Activated CD4-positive, alpha-beta T cell treated with anti-CD3 and anti-CD28 coated beads, Interleukin-2, amount 50 U/mL, for 1 hour (primary cell): ENCODE data around the gene CRYBA1.
A peak's percentile ranks its signal among the peaks of the same experiment; 100 is the strongest.
"Not testable (repeated sequence)": the region's sequence is repeated elsewhere in the genome, so short reads cannot be mapped to it uniquely, and the experiment has no call there.

Source experiments
- DNase-seq: peaks from one replicate; pipeline ENCODE4 v3.0.0-alpha.2; 2020

The CRYBA1 gene, protein sequence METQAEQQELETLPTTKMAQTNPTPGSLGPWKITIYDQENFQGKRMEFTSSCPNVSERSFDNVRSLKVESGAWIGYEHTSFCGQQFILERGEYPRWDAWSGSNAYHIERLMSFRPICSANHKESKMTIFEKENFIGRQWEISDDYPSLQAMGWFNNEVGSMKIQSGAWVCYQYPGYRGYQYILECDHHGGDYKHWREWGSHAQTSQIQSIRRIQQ

GRCh38 chr17:29246628-29247027, at the start of gene CRYBA1:
TSS of gene CRYBA1 (plus strand) at chr17:29246859. CDS start at chr17:29246864, 5 bp downstream.
- no peak for DNase-seq

DNA sequence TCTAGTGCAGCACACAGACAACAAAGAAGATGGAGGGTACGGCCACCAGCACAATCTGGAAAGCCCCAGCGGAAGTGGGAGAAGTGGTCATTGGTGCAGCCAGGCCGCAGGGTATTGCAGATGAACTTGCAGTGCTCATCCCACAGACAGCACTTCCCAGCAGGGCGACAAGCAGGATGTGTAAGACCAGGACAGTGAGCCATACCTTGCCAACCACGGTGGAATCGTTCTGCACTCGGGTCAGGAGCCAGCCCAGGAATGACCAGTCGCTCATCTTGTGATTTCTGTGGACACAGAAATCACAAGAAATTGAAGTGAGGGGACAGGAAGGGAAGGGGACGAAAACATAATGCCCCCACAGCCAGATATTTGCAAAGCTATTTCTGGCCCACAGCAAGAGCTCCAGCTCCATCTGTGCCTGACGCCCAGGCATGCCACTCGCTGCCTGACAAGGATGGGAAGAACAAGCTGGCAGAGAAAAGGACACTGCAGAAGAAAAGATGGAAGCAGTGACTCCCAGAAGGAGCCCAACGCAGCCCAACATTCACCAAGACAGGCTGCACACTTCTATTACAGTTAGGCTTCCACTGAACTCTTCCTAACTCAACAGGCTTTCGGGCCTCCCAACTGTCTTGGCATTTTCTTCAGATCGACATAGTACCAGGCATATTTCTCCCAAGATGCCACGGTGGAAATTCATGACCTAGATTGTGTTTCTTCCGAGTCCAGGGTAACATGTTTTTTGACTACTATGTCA, 49.0 kb upstream of the CRYBA1 start:
- no peak for DNase-seq

GRCh38 chr17:29204068-29204804, 42.4 kb upstream of the CRYBA1 start:
- DNase-seq = not testable (repeated sequence)

DNA sequence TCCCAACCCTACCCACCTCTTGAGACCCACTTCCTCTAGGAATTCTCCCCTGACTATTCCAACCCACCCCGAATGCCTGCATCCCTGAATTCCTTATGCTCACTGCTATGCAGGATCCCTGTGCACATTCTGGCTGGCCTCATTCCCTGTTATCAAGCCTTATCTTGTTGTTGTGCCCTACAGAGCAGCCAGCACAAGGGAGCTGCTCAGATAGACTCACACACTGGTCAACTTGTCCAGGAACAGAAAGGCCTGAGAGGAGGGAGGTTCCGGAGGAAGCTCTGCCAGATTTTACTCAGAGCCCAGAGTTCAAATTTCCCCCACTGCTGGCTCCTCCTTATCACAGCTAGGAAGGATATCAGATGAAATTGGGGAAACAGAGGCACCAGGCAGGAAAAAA, 41.6 kb upstream of the CRYBA1 start:
- DNase-seq = no peak

DNA sequence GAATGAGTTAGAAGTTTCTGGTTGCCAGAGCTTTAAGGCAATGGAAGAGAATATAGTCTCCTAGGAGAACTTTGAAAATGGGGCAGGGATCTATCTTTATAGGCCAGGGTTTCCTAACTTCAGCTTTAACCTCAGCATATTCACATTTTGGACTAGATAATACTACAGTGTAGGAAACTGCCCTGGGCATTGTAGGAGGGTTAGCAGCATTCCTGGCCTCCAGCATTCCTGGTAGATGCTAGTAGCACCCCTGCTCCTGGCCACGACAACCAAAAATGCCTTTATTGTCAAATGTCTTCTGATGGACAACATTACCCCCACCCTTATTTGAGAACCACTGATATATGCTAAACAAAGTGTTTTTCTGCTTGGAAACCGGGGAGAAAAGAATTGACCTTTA, 38.7 kb upstream of the CRYBA1 start:
- DNase-seq = no peak

GRCh38 chr17:29209073-29209472, 37.6 kb upstream of the CRYBA1 start:
- no peak for DNase-seq

- no peak for DNase-seq
Observed at GRCh38 chr17:29210879-29211278, 35.8 kb upstream of the CRYBA1 start.

DNA sequence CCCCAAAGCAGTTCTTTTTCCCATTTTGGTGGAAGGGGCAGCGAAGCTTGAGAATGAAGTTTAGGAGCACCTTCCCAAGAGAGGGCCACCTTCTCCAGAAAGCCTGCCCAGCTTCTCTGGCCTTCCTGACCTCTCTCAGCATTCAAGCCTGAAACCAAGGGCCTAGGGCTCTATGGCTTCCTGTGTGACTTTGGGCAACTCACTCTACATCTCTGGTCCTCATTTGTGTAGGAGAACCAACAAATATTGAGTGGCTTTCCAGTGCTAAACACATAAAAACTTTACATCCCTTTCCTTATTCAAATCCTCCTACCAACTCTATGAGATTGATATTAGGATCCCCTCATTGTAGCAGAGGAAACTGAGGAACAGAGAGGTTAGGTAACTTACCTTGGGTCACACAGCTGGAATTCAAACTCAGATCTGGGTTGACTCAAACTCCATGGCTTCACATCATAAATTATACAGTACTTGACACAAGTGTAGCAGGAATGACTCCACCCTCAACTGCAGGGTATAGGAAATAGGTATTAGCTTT, 34.5 kb upstream of the CRYBA1 start:
- DNase-seq = no peak

DNA sequence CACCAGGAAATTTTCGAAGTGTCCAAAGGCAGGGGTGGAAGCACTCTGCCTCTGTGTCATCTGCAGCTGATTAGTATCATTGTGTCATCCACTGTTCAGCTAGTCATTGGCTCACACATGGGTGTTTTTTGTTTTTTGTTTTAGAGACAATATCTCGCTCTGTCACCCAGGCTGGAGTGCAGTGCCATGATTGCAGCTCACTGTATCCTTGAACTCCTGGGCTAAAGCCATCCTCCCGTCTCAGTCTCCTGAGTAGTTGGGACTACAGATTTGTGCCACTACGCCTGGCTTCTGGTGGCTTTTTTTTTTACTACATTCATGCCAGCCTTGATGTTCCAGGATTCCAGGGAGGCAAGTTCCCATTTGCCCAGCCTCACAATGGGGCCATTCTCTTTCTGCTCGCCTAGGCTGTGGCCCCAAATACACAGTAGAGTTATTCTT, 34.0 kb upstream of the CRYBA1 start:
- no peak for DNase-seq

DNA sequence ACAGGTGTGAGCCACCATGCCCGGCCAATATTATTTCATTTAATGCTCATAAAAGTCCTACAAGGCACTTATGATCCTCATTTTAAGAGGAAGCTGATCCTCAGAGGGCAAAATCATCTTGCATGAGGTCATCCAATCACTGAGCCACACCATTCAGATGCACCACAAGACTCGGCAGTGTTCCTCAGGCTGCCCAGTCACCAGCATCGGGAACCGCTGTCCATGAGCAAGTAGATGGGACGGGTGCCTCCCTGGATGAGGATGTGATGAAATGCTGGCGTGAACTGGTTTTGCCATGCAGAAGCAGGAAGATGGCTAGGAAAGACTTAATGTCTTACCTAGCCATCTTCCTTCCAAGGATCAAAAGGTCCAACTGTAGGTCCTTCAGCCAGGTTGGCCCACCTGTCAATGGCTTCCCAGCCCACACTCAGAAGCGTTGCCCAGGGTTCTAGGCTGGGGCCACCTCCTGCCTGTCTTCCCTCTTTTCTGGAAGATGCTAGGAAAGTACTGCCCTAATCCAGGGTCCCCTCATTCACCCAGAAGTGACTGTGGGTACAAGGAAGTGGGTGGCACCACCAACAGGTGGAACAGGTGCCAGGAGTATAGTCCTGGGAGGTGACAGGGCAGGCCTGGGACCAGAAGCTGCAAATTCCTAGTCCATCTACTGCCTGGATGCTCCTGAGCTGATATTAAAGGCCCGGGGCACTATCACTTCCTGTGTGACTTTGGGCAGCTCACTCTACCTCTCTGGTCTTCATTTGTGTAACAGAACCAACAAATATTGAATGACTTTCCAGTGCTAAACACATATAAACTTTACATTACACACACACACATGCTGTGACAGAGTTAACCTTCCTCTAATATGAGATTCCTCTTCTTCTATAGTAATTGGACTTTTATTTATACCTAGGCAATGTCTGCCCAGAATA, 32.2 kb upstream of the CRYBA1 start:
- no peak for DNase-seq

DNA sequence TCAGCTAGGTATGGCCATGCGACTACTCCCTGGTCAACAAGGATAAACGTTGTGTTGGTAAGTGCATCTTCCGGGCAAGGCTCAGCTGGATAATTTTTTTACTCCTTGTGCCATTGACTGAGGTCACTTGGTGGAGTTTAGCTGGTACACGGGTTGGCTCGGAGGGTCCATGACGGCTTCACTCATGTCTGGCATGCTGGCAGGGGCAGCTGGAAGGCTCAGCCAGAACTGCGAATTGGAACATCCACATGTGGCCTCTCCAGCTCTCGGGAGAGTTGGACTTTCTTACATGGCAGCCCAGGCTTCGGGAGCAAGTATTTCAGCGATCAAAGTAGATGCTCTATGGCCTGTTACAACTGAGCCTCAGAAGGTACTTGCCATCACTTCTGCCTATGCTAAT, 31.5 kb upstream of the CRYBA1 start:
- DNase-seq = no peak

DNA sequence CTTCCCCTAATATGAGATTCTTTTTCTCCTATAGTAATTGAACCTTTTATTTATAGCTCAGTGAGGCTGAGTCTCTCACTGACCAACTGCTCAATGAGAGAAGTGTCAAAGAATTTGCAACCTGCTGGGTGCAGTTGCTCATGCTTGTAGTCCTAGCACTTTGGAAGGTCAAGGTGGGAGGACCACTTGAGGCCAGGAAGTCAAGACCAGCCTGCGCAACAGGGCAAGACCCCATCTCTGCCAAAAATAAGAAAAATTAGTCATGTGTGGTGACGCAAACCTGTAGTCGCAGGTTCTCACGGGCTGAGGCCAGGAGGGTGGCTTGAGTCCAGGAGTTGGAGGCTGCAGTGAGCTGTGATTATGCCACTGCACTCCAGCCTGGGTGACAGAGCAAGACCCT, 30.9 kb upstream of the CRYBA1 start:
- no peak for DNase-seq

GRCh38 chr17:29216181-29216580, 30.5 kb upstream of the CRYBA1 start:
- DNase-seq = no peak

GRCh38 chr17:29216856-29217255, 29.8 kb upstream of the CRYBA1 start:
- no peak for DNase-seq

DNA sequence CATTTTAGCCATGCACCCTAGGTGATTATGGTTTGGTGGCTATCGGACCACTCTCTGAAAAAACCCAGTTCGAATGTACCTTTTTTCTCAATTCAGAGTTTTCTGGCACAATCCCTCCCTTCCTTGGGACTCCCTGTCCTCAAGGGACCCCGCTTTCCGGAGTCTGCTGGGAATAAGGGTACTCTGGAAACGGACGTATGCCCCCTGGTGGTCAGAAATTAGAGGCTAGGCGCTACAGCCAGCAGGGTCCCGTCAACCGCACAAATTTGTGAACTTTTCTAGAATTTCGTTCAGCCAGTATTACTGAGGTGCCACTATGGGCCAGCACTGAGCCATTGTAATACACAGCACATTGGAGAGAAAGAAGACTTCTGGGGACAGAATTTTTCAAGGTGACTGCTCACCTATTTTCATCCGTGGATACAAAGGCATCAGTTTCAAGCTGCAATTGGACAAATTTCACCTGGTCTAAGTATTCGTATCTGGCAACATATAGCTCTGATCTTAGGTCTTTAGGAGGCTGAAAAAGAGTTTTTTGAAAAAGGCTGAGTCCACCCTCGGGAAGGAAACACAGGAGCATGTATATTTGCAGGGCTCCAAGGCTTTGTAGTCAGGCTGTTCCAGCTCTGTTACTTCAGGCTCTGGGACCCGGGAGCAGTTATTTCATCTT, 27.1 kb upstream of the CRYBA1 start:
- peak; percentile 68 for DNase-seq

GRCh38 chr17:29221338-29221737, 25.3 kb upstream of the CRYBA1 start:
- DNase-seq = not testable (repeated sequence)

GRCh38 chr17:29225396-29225795, 21.3 kb upstream of the CRYBA1 start:
- no peak for DNase-seq

DNA sequence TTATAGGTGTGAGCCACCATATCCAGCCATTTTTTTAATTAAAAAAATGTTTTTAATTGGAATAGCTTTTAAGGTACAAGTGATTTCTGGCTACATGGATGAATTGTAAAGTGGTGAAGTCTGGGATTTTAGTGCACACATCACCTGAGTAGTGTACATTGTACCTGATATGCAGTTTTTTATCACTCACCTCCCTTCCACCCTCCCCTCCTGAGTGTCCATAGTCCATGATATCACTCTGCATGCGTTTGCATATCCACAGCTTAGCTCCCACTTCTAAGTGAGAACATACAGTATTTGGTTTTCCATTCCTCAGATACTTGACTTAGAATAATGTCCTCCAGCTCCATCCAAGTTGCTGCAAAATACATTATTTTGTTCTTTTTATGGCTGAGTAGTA, 13.4 kb upstream of the CRYBA1 start:
- no peak for DNase-seq

GRCh38 chr17:29234972-29235371, 11.7 kb upstream of the CRYBA1 start:
- not testable (repeated sequence) for DNase-seq

- DNase-seq = no peak
Observed at GRCh38 chr17:29235904-29236303, 10.8 kb upstream of the CRYBA1 start.

GRCh38 chr17:29237476-29238132, 9.1 kb upstream of the CRYBA1 start:
- no peak for DNase-seq
